Sigmoid colon (tissue), 4 donors: ENCODE data around the gene CDC42BPB.

Experiments
- CTCF ChIP-seq, 4 experiments: fragments of 450-650 bp in 3 of 4; fragments of 200-600 bp in 1 of 4; IDR thresholded peaks; one replicate each; pipeline ENCODE4 v1.5.1; 2016 to 2019; ENCODE audit warnings: antibody characterized with exemption in 4 of 4, mild to moderate bottlenecking in 3 of 4, moderate library complexity in 2 of 4
- POLR2A ChIP-seq, 2 donors: fragments of 450-650 bp; IDR thresholded peaks; one replicate each; pipeline ENCODE4 v1.6.1; 2016; ENCODE audit warnings: antibody characterized with exemption in 2 of 2, mild to moderate bottlenecking in 2 of 2, moderate library complexity in 2 of 2
- POLR2AphosphoS5 ChIP-seq, 4 donors: sonication (generic); formaldehyde crosslinking; IDR thresholded peaks; one replicate each; pipeline ENCODE4 v1.6.1; 2017; ENCODE audit warnings: antibody characterized with exemption in 4 of 4

- TF ChIP-seq POLR2A (IDR thresholded peaks at IDR 0.05) (no peak), CTCF (IDR thresholded peaks at IDR 0.05) (no peak), POLR2AphosphoS5 (IDR thresholded peaks at IDR 0.05) (no peak)
Observed at GRCh38 chr14:102898776-102899515, 158.4 kb downstream of the CDC42BPB start.
